DLD1 (cell line): ENCODE measurements around the gene COG2.
"Not testable (repeated sequence)": the region's sequence is repeated elsewhere in the genome, so short reads cannot be mapped to it uniquely, and the experiment has no call there.

Experiments
- in situ Hi-C: cut with HindIII; loops from 2 replicates; pipeline ENCODE4 v1.10.0; 2017; ENCODE audit warnings: low sequenced_read_pairs

Gene COG2

GRCh38 chr1:230698964-230699363 lies 56.7 kb downstream of the COG2 start:
- in situ Hi-C loops, result not testable (repeated sequence)

- in situ Hi-C loops, result no loop called here
Measured at GRCh38 chr1:230699716-230700115, 57.4 kb downstream of the COG2 start.

- in situ Hi-C loops, result no loop called here
Measured at GRCh38 chr1:230700132-230700531, 57.9 kb downstream of the COG2 start.

- in situ Hi-C loops, result no loop called here
Measured at GRCh38 chr1:230701434-230701833, 59.2 kb downstream of the COG2 start.

- in situ Hi-C loops, result no loop called here
Measured at GRCh38 chr1:230701895-230702768, 59.9 kb downstream of the COG2 start.

- in situ Hi-C loops, result no loop called here
Measured at GRCh38 chr1:230702934-230703678, 60.8 kb downstream of the COG2 start.

GRCh38 chr1:230703679-230704385 lies 61.6 kb downstream of the COG2 start:
- in situ Hi-C loops, result no loop called here

- in situ Hi-C loops, result no loop called here
Measured at GRCh38 chr1:230704830-230705229, 62.5 kb downstream of the COG2 start.

- in situ Hi-C loops, result no loop called here
Measured at GRCh38 chr1:230705289-230706019, 63.2 kb downstream of the COG2 start.

- in situ Hi-C loops, result no loop called here
Measured at GRCh38 chr1:230706020-230706699, 63.9 kb downstream of the COG2 start.

GRCh38 chr1:230706887-230707731 lies 64.8 kb downstream of the COG2 start:
- in situ Hi-C loops, result no loop called here

GRCh38 chr1:230707732-230708630 lies 65.7 kb downstream of the COG2 start:
- in situ Hi-C loops, result no loop called here

DNA sequence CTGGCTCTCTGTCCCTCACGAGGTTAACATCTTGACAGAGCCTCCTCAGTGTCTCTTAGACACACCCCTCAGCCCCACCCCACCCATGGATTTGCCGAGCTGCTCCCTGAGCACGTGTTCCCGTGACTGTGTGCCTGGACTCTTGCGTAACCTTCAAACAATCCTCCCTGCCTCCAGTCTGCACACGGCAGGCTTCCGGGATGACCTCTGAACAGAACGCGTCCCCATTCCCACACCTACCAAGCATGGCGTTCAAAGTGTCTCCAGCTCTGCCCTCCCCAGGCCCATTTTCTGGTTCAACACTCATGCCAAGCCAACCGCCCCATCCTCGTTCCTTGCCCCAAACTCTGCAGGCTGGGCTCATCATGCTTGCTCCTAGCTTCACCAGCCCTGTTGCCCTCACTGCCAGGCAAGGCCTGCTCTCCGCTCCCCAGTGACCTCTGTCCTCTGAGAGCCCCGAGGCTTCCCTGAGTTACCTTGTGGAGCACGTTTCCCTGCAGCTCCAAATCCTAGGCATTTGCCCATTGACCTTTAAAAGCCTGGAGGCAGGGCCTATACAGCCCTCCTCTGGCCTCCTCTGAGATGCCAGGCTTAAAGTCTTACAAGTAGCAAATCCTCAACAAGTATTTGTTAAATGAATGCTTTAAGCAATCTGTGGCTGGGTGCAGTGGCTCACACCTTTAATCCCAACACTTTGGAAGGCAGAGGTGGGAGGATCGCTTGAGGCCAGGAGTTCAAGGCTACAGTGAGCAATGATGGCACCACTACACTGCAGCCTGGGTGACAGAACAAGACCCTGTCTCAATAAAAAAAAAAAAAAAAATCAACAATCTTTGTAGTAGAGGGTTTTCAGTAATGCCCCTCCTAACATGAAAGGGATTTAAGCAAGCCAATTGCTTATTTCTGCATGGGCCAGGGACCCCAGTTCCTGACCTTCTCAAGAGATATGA lies 66.6 kb downstream of the COG2 start:
- in situ Hi-C loops, result no loop called here

DNA sequence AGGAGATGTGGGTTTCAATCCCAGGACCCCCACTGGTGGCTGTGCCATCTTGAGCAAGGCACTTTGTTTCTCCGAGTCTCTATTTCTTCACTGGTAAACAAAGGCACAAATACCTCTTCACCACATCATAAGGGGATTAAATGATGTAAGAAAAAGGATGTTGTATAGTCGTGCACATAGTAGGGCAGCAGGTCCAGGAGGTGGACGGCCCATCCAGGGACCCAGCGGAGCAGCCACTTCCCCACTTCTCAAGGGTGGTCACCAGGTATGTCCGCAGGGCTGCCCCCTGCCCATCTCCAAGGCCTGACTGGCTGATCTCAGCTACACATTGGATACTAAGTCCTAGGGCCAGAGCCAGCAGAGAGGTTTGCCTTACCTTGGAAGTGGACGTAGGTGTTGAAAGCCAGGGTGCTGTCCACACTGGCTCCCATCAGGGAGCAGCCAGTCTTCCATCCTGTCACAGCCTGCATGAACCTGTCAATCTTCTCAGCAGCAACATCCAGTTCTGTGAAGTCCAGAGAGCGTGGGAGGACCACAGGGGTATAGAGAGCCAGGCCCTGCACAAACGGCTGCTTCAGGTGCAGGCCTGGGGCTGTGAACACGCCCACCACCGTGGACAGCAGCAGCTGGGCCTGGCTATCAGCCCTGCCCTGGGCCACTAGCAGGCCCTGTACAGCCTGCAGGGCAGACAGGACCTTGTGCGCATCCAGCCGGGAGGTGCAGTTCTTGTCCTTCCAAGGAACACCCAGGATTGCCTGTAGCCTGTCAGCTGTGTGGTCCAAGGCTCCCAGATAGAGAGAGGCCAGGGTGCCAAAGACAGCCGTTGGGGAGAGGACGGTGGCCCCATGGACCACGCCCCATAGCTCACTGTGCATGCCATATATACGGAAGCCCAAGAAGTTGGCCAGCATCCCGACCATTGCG lies 67.6 kb downstream of the COG2 start:
- in situ Hi-C loops, result no loop called here

DNA sequence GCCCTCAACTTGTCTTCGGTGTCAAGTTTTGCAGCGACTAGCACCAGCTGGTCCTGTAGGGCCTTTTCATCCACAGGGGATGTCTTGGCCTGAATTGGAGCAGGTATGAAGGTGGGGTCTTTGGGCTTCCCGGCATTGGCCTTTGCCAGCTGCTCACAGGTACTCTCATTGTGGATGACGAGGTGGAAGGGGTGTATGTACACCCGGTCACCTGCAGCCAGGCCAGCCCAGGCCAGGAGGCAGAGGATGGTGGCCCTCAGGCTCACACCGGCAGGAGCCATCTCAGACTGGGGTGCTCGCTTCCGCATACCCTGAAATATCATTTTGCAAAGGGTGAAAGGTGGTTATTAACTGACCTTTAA lies 68.2 kb downstream of the COG2 start:
- in situ Hi-C loops, result no loop called here

DNA sequence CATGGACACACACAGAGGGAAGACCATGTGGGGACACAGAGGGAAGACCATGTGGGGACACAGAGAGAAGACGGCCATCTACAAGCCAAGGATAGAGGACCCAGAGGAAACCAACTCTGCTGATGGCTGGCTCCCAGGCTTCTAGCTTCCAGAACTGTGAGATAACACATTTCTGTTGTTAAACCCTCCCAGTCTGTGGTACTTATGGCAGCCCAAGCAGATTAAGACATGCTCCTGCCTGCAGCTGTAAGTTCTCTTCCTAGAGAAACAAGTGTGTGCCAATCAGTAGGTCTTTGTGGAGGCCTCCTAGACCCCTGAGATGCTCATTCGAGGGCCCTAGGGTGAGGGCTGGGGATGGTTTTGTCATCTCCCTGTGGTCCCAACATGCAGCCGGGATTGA lies 69.0 kb downstream of the COG2 start:
- in situ Hi-C loops, result no loop called here
